Activated CD4-positive, alpha-beta memory T cell treated with anti-CD3 and anti-CD28 coated beads for 36 hours (primary cell): ENCODE data around the gene TIMM21. TPM values are rescaled to one million over a fixed set of nuclear protein-coding genes. Genes with fewer than 3 reads are reported as not detected.

Source experiments
- CTCF ChIA-PET: fragments of 350-600 bp; sonication (Branson Sonifier 250); formaldehyde crosslinking; loops from one replicate; lab custom pipeline; 2021; ENCODE audit warnings: antibody characterized with exemption, inconsistent platforms; lab: Charles Lee
- POLR2A ChIA-PET: fragments of 350-600 bp; sonication (Branson Sonifier 250); formaldehyde crosslinking; loops from one replicate; lab custom pipeline; 2021; ENCODE audit warnings: antibody characterized with exemption; lab: Charles Lee
- DNase-seq: peaks from one replicate; pipeline ENCODE4 v3.0.0-alpha.2; 2020
- H3K27ac Mint-ChIP-seq: one replicate; pipeline ENCODE4 v1.8.0; 2021; ENCODE audit warnings: mixed read lengths
- H3K27me3 Mint-ChIP-seq: one replicate; pipeline ENCODE4 v1.8.0; 2021; ENCODE audit warnings: mixed read lengths
- H3K36me3 Mint-ChIP-seq: one replicate; pipeline ENCODE4 v1.8.0; 2021; ENCODE audit warnings: mixed read lengths
- H3K4me1 Mint-ChIP-seq: one replicate; pipeline ENCODE4 v1.8.0; 2021; ENCODE audit warnings: low read depth, mixed read lengths
- H3K4me3 Mint-ChIP-seq: one replicate; pipeline ENCODE4 v1.8.0; 2021; ENCODE audit warnings: mild to moderate bottlenecking, mixed read lengths
- H3K9me3 Mint-ChIP-seq: one replicate; pipeline ENCODE4 v1.8.0; 2021; ENCODE audit warnings: mixed read lengths
- intact Hi-C: fragments of 100-400 bp; cut with micrococcal nuclease; formaldehyde crosslinking; loops from one replicate; pipeline ENCODE4 v1.15.1; 2023
- total RNA-seq, 2 experiments: library from RNA; stranded (reverse); gene quantifications; one replicate each; pipeline ENCODE4 v1.2.3, GENCODE V29; 2021

TIMM21 gene
- total RNA-seq, 2 experiments from 2014 or later, result 37.1 to 38.3 TPM

DNA sequence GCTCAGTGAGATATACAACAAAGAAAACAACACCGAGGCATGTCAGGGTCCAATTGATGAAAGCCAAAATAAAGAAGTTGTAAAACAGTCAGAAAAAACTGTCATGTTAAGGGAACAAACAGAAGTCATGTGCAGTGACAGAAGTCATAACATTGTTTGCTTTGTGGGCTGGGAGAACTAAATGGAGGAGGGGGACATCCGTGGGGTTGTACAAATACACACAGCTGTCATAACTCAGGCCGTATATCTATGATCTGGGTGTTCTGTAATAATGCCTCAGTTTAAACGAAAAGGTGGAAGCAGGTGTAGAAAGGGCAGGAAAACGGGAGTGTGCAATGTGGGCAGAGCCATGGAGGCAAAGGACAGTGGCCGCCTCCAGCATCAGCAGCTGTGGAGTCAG, 27.3 kb downstream of the TIMM21 start:
- CTCF ChIA-PET, result interaction anchor here (1.3 kb wide), 1 partner anchor 167 kb away, joined by 4 read pairs; no protein-coding TSS in a partner anchor
- peaks cover 26% of the 10 kb centered on the region for H3K27me3 Mint-ChIP-seq

DNA sequence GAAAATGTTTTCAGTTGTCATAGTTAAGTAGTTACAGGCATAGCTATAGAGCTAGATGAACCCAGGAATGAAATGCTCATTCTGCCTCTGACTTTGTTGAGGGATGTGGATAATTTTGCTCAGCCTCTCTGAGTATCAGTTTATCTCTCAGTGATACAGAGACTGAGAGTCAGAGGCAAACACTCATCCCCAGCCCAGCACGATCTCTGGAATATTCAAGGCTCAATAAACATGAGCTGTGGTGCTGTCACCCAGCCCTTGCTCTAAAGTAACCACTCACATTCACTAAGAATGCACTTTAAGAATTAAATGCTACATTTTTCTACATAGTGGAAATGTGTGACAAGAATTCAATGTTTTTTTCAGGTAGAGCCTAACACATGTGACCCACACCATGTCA, 30.6 kb downstream of the TIMM21 start:
- CTCF ChIA-PET, result interaction anchor here (1.3 kb wide), 1 partner anchor 26 kb away, joined by 3 read pairs; no protein-coding TSS in a partner anchor
- no peak overlapping the region for H3K4me3 Mint-ChIP-seq
- intact Hi-C loops, result loop anchor here (5.0 kb wide), 1 partner anchor 63 kb away; no protein-coding TSS in a partner anchor
- peaks cover 20% of the 10 kb centered on the region for H3K27me3 Mint-ChIP-seq
- POLR2A ChIA-PET, result no interaction called here
- no peaks in the 10 kb centered on the region for H3K9me3 Mint-ChIP-seq
- no peaks in the 10 kb centered on the region for H3K36me3 Mint-ChIP-seq
- no peaks in the 10 kb centered on the region for H3K4me1 Mint-ChIP-seq
- no peak for DNase-seq
- H3K27ac Mint-ChIP-seq, result no peak overlapping the region

More for the DNA sequence above, 27.3 kb downstream of the TIMM21 start:
- intact Hi-C loops, result loop anchor here (5.0 kb wide), 1 partner anchor 67 kb away; no protein-coding TSS in a partner anchor
- Mint-ChIP-seq H3K36me3 (no peaks in the 10 kb centered on the region), H3K4me1 (peaks cover 5% of the 10 kb centered on the region), H3K27ac (no peak overlapping the region), H3K4me3 (no peak overlapping the region), H3K9me3 (no peaks in the 10 kb centered on the region)
- POLR2A ChIA-PET, result no interaction called here
- no peak for DNase-seq

DNA sequence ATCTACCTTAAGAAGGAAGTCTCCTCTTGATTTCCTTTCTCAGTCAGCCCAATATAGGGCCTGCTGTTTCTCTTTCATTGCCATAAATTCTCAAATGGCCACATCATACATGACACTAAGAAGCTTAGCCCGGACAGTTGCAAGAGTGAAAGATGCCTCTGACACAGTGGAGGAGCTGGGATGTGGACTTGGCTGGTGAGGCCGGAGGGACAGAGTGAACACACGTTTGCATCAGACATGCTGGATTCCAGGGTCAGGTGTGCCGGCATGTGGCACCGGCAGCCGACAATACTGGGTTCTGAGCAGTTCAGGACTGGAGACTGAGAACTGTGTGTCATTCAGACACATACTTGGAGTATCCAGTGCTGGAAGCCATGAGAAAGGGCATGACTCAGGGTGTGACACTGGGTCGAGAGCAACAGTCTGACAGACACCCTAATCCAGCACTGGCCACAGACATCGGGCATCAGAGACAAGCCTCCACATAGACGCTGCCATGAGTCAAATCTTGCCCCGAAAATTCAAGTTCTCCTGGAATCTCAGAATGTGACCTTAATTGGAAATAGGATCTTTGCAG, 31.4 kb downstream of the TIMM21 start:
- Mint-ChIP-seq H3K27me3 (peaks cover 25% of the 10 kb centered on the region), H3K27ac (no peak overlapping the region), H3K9me3 (no peaks in the 10 kb centered on the region), H3K4me1 (no peaks in the 10 kb centered on the region), H3K36me3 (no peaks in the 10 kb centered on the region), H3K4me3 (no peak overlapping the region)
- ChIA-PET POLR2A (no interaction called here), CTCF (interaction anchor here (1.3 kb wide), 1 partner anchor 26 kb away, joined by 3 read pairs; no protein-coding TSS in a partner anchor)
- no peak for DNase-seq
- intact Hi-C loops, result loop anchor here (5.0 kb wide), 1 partner anchor 63 kb away; no protein-coding TSS in a partner anchor

- Mint-ChIP-seq H3K9me3 (no peaks in the 10 kb centered on the region), H3K27ac (no peak overlapping the region), H3K4me3 (no peak overlapping the region), H3K36me3 (no peaks in the 10 kb centered on the region), H3K27me3 (peaks cover 22% of the 10 kb centered on the region), H3K4me1 (no peaks in the 10 kb centered on the region)
- no peak for DNase-seq
- intact Hi-C loops, result no loop called here
- CTCF ChIA-PET, result no interaction called here
- POLR2A ChIA-PET, result no interaction called here
These were observed 34.0 kb downstream of the TIMM21 start for GRCh38 chr18:74182335-74182734.

DNA sequence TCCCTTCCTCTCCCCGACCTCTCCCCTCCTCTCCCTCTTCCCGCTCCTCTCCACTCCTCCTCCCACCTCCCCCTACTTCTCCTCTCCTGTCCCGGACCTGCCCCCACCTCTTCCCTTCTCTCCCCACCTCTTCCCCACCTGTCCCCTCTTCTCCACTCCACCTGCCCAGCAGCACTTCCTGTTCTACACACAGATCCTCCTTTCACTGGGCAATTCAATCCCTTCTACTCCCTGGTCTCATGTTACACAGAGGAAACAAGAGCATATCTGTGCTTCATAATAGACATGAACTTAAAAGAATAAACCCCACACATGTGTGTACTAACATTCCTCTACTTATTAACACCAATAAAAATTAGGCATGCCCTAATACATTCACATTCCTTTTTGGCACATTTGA, 34.8 kb downstream of the TIMM21 start:
- H3K27me3 Mint-ChIP-seq, result peaks cover 22% of the 10 kb centered on the region

GRCh38 chr18:74184875-74185274, 36.6 kb downstream of the TIMM21 start:
- H3K27me3 Mint-ChIP-seq, result peaks cover 19% of the 10 kb centered on the region
- no peak overlapping the region for H3K27ac Mint-ChIP-seq
- no peaks in the 10 kb centered on the region for H3K9me3 Mint-ChIP-seq
- no peak overlapping the region for H3K4me3 Mint-ChIP-seq
- DNase-seq, result no peak
- CTCF ChIA-PET, result no interaction called here
- no peaks in the 10 kb centered on the region for H3K4me1 Mint-ChIP-seq
- intact Hi-C loops, result no loop called here
- H3K36me3 Mint-ChIP-seq, result no peaks in the 10 kb centered on the region
- POLR2A ChIA-PET, result no interaction called here

More for the DNA sequence above, 34.8 kb downstream of the TIMM21 start:
- no peaks in the 10 kb centered on the region for H3K9me3 Mint-ChIP-seq
- CTCF ChIA-PET, result no interaction called here
- intact Hi-C loops, result no loop called here
- DNase-seq, result no peak
- POLR2A ChIA-PET, result no interaction called here
- H3K27ac Mint-ChIP-seq, result no peak overlapping the region
- no peaks in the 10 kb centered on the region for H3K4me1 Mint-ChIP-seq
- H3K36me3 Mint-ChIP-seq, result no peaks in the 10 kb centered on the region
- H3K4me3 Mint-ChIP-seq, result no peak overlapping the region

- intact Hi-C loops, result no loop called here
- H3K4me1 Mint-ChIP-seq, result no peaks in the 10 kb centered on the region
- peaks cover 20% of the 10 kb centered on the region for H3K27me3 Mint-ChIP-seq
- H3K36me3 Mint-ChIP-seq, result no peaks in the 10 kb centered on the region
- no peak for DNase-seq
- no peak overlapping the region for H3K4me3 Mint-ChIP-seq
- no peaks in the 10 kb centered on the region for H3K9me3 Mint-ChIP-seq
- POLR2A ChIA-PET, result no interaction called here
- CTCF ChIA-PET, result interaction anchor here (0.9 to 1.3 kb wide), 2 partner anchors 9 to 11 kb away, joined by 3 to 4 read pairs; no protein-coding TSS in a partner anchor
- H3K27ac Mint-ChIP-seq, result no peak overlapping the region
These were observed 37.5 kb downstream of the TIMM21 start for GRCh38 chr18:74185860-74186259.

DNA sequence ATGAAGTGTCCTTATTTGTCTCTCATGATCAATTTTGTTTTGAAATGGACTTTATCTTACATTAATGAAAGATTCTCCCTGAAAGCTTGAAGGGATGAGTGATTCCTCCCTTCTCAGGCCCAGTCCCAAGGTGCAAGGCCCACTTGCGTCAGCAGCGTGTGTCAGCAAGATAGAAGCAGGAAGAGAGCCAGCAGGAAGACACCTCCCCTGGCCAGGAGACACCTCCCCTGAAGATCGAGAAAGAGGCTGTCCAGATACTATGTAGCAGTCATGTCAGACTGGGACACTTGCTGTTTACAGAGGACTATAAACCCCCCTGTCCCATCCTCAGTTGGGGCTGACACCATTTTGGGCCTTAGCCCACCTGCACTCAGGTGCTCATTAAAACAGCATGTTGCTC, 38.3 kb downstream of the TIMM21 start:
- no peak overlapping the region for H3K4me3 Mint-ChIP-seq
- no peak for DNase-seq
- peaks cover 23% of the 10 kb centered on the region for H3K27me3 Mint-ChIP-seq
- ChIA-PET CTCF (interaction anchor here (1.3 kb wide), 1 partner anchor 11 kb away, joined by 3 read pairs; no protein-coding TSS in a partner anchor), POLR2A (no interaction called here)
- intact Hi-C loops, result no loop called here
- H3K27ac Mint-ChIP-seq, result no peak overlapping the region
- H3K9me3 Mint-ChIP-seq, result no peaks in the 10 kb centered on the region
- H3K4me1 Mint-ChIP-seq, result no peaks in the 10 kb centered on the region
- H3K36me3 Mint-ChIP-seq, result no peaks in the 10 kb centered on the region

DNA sequence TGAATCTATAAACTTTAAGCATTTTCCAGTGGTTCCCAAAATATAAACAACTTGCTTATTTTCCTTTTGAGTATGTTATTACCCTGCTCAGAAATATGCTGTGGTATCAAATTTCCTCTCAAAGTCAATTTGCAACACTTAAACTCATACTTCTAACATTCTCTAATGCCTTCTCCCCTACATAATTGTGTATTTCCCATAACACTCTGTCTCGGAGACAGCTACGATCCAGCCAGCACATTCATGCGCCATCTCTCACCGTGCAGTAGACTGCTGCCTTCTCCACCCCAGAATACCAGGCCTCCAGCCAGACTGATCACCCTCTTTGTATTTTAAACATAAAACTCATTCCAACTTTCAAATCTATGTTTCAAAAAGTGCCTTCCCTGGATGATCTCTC, 41.8 kb downstream of the TIMM21 start:
- H3K27me3 Mint-ChIP-seq, result peaks cover 11% of the 10 kb centered on the region
- H3K27ac Mint-ChIP-seq, result no peak overlapping the region
- DNase-seq, result no peak
- ChIA-PET CTCF (interaction anchor here (1.5 to 2.6 kb wide), 2 partner anchors 152 to 362 kb away, joined by 6 to 7 read pairs; no protein-coding TSS in a partner anchor), POLR2A (no interaction called here)
- H3K36me3 Mint-ChIP-seq, result no peaks in the 10 kb centered on the region
- intact Hi-C loops, result no loop called here
- no peaks in the 10 kb centered on the region for H3K4me1 Mint-ChIP-seq
- no peaks in the 10 kb centered on the region for H3K9me3 Mint-ChIP-seq
- H3K4me3 Mint-ChIP-seq, result no peak overlapping the region

GRCh38 chr18:74191577-74191976, 43.3 kb downstream of the TIMM21 start:
- Mint-ChIP-seq H3K27ac (no peak overlapping the region), H3K36me3 (no peaks in the 10 kb centered on the region), H3K4me1 (peaks cover 6% of the 10 kb centered on the region), H3K9me3 (no peaks in the 10 kb centered on the region), H3K27me3 (peaks cover 9% of the 10 kb centered on the region), H3K4me3 (no peak overlapping the region)
- ChIA-PET CTCF (no interaction called here), POLR2A (no interaction called here)
- intact Hi-C loops, result no loop called here
- no peak for DNase-seq

DNA sequence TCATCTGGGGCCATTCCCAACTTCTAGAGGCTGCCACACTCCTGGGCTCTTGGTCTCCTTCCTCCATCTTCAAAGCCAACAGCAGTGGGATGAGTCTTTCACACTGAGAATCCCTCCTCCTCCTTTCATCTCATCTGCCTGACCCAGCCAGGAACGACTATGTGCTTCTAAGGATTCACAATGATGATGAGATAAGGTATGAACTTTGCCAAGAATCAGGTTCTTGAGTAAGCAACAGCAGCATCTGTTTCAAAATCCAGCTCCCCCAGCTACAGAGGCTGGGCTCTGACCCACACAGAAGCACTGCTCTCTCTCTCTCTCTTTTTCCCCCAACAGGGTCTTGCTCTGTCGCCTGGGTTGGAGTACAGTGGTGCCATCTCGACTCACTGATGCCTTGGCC, 46.4 kb downstream of the TIMM21 start:
- no peak overlapping the region for H3K4me3 Mint-ChIP-seq
- no peaks in the 10 kb centered on the region for H3K9me3 Mint-ChIP-seq
- intact Hi-C loops, result no loop called here
- H3K27ac Mint-ChIP-seq, result no peak overlapping the region
- peaks cover 6% of the 10 kb centered on the region for H3K4me1 Mint-ChIP-seq
- H3K27me3 Mint-ChIP-seq, result peaks cover 7% of the 10 kb centered on the region
- CTCF ChIA-PET, result interaction anchor here (0.6 to 2.2 kb wide), 6 partner anchors 9 to 357 kb away, joined by 3 to 10 read pairs (median 4); partner anchors contain the start of gene CNDP1
- no peak for DNase-seq
- POLR2A ChIA-PET, result no interaction called here
- H3K36me3 Mint-ChIP-seq, result no peaks in the 10 kb centered on the region

DNA sequence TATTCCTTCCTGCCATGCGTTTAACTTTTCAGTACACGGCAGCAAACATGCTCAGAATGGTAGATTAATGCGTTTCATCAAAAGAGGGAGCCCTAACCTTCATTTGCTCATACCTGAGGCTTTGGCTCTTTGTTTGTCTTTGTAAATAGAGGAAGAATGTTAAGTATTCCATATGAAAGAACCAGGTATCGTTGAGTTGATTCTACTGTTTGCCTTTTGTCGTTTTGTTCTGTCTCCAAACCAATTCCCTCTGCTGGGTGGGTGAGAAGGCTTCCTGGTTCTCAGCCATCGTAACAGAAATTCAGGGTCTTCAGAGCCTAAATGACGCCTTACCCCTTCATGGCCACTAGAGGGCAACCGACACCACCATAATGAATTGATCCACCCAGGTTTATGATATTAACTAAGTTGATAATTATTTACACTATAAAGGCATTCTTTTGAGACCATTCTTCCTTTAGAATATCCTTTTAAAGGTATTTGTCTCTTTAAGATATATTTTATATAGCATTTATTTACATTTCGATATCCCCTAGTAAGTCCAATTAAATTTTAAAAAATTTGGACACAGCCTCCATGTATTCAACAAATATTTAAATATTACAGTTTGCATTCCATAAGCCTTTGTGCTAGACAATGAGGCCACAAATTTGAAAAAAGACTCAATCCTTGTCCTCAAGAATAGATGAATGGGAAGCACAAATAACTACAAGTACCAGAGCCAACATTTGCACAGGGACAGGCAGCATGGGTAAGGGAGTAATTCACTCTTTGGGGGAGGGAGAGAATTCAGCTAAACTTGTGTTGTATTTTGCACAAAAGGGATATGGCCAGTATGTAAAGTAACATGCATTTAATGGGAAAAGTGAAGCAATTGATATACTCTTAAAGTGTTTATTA, 48.1 kb downstream of the TIMM21 start:
- H3K4me1 Mint-ChIP-seq, result peaks cover 6% of the 10 kb centered on the region
- POLR2A ChIA-PET, result no interaction called here
- no peaks in the 10 kb centered on the region for H3K36me3 Mint-ChIP-seq
- peak overlapping the region; percentile 69 for H3K4me3 Mint-ChIP-seq
- intact Hi-C loops, result loop anchor here (1.0 kb wide), 4 partner anchors 96 to 356 kb away; no protein-coding TSS in a partner anchor
- CTCF ChIA-PET, result interaction anchor here (0.5 to 4.3 kb wide), 11 partner anchors 8 to 355 kb away, joined by 3 to 46 read pairs (median 5); no protein-coding TSS in a partner anchor
- peaks cover under 1% of the 10 kb centered on the region for H3K27me3 Mint-ChIP-seq
- DNase-seq, result peak; percentile 59
- no peaks in the 10 kb centered on the region for H3K9me3 Mint-ChIP-seq
- H3K27ac Mint-ChIP-seq, result peak overlapping the region; percentile 56
